Stimulated activated CD4-positive, alpha-beta T cell treated with anti-CD3 and anti-CD28 coated beads, Interleukin-12 subunit alpha, Interleukin-12 subunit beta, amount 100 ng/mL, for 48 hours (primary cell): Measurements from ENCODE around the gene ZNF598.

ENCODE experiments used
- DNase-seq, 3 donors: peaks; one replicate each; pipeline ENCODE4 v3.0.0-alpha.2; 2020; ENCODE audit warnings: low read depth in 2 of 3, low spot score in 1 of 3

The ZNF598 gene

DNA sequence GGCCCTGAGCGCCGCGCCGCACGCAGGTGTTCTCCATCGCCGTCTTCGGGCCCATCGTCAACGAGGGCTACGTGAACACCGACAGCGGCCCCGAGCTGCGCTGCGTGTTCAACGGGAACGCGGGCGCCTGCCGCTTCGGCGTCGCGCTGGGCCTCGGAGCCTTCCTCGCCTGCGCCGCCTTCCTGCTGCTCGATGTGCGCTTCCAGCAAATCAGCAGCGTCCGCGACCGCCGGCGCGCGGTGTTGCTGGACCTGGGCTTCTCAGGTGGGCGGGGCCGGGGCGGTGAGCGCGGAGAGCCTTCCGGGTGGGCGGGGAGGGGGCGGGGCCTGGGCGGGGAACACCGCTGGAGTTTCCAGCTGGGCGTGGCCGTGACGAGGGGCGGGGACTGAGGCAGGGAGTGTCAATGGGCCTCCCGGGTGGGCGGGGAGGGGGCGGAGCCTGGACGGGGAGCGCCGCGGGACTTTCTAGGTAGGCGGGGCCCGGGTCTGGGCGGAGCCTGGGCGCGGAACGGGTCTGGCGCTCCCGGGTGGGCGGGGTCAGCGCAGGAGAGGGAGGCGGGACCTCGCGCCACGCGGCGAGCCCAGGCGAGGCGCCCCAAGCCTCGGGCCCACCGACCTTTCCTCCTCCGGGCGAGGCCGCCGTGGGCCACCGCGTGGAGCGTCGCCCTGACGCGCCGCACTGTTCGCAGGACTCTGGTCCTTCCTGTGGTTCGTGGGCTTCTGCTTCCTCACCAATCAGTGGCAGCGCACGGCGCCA lies 17.5 kb downstream of the ZNF598 start:
- peak; percentile 95 to 98 (median 98) for DNase-seq

- DNase-seq = no peak
Measured at GRCh38 chr16:1991588-1991947, 18.1 kb downstream of the ZNF598 start.

DNA sequence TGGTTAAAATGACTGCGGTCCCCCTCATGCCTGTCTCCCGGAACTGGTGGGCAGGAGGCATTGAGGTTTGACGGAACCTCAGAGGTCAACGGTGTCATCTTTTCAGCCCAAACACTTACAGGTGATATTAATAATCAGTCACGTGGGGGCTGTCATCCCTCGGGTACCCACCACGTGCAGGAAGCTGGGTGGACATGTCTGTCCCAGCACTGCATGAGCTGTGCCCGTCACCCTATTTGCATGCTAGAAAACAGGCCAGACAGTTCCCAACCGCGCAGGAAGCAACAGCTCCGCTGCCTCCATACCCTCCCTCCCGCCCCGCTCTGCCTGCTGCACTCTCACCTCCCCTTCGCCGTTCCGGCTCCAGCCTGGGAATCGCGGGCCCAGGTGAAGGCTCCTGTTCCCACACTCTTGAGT lies 18.5 kb downstream of the ZNF598 start:
- no peak for DNase-seq

DNA sequence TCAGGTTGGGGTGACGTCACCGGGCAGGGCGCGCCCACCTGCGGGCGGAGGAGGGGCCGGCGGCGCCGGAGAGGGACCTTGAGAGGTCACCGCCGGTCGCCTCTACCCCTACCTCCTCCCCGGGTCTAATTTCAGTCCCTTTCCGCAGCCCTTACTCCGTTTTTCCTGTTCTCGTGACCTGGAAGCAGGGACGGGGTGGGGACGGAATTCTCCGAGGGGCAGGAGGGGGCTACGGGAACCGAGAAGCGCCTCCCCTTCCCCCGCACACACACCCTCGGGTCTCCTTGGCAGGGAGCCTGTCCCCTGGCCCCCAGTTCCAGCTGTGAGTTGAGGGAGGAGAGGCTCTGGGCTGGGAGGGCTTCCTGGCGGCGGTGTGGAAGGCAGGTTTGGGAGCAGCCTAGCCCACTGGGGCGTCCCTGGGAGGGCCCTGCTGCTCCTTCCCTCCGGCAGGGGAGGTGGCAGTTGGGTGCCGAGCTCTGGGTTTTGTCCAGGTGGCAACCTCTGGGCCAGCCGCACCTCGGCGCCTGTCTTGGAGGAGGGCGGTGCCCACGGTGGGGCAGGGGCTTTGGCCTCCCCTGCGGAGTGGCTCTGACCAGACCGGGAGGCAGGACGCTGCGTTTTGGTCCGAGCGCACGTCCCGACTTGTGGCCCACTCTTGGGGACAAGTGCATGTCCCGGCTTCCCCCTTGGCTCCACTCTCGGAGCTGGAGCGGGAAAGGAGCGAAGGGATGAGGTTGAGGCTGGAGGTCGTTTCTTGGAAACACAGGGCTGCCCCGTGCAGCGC lies 19.1 kb downstream of the ZNF598 start:
- no peak for DNase-seq

DNA sequence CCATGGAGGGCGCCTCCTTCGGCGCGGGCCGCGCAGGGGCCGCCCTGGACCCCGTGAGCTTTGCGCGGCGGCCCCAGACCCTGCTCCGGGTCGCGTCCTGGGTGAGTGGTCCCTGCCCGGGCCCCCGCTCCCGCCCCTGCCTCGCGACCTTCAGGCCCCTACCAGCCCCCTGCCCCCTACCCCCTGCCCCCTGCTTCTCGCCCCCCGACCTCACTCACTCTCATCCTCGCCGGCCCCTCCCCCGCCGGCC lies 19.6 kb downstream of the ZNF598 start:
- DNase-seq = no peak

DNA sequence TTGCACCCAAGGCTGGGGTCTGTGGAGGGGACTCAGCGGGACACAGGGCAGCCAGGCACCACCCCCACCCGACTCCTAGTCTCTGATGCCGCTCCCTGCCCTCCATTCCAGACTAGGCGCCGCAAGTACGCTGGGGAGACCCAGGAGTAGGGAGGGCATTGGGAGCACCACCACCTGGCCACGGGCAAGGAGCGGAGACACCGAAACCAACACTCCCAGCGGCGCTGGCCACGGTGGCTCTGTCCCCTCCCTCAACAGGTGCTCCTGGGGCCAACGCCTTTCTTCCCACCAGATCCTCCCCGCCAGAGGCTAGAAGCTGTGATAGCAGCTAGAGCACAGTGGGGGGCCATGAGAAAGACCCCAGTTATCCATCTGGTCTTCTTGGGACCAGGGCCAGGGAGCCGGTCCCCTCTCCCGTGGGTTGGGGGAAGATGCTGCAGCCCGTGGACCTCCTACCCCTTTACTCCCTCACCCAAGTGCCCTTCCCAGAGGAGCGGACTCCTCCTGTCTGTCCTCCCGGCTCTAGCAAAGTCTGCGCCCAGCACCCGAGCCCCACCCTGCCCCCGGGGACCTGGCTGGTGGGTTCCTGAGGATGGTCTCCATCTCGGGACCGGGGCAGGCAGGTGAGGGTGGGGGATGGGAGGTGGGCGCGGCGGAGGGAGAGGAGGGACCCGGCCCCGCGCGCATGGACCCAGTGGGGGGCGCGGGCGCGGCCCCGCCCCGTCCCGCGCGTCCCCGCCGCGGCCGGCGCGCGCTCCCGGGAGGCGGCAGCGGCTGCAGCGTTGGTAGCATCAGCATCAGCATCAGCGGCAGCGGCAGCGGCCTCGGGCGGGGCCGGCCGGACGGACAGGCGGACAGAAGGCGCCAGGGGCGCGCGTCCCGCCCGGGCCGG lies 20.2 kb downstream of the ZNF598 start, which contains the start of gene SYNGR3:
Gene SYNGR3 (plus strand): TSS at position 762 of the 892 bp plus-strand sequence. CDS start 133 bp downstream, outside the sequence.
- DNase-seq = no peak

- DNase-seq = no peak
Measured at GRCh38 chr16:1987198-1987597, 22.4 kb downstream of the ZNF598 start.

DNA sequence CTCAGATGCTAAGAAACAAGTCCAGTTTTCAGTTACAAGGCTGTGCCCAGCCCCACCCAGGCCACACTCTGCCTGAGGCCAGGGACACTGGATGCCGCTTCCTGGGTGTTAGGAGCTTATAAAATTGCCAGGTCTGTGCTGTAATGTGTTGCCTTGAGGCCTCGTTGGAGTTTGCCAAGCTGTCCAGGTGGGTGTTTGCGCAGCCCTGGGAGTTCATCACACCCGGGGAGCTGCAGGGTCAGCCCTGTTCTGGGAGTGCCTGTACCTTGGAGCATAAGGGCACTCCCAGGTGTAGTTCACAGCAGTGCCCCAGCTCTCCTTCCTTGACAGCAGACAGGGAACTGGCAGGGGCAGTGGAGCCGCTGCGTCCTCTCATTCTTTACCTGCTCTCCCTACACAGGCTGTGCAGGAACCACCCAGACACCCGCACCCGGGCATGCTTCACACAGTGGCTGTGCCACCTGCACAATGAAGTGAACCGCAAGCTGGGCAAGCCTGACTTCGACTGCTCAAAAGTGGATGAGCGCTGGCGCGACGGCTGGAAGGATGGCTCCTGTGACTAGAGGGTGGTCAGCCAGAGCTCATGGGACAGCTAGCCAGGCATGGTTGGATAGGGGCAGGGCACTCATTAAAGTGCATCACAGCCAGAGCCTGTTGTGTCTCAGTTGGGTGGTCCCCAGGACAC lies 24.0 kb downstream of the ZNF598 start:
- DNase-seq = no peak

DNA sequence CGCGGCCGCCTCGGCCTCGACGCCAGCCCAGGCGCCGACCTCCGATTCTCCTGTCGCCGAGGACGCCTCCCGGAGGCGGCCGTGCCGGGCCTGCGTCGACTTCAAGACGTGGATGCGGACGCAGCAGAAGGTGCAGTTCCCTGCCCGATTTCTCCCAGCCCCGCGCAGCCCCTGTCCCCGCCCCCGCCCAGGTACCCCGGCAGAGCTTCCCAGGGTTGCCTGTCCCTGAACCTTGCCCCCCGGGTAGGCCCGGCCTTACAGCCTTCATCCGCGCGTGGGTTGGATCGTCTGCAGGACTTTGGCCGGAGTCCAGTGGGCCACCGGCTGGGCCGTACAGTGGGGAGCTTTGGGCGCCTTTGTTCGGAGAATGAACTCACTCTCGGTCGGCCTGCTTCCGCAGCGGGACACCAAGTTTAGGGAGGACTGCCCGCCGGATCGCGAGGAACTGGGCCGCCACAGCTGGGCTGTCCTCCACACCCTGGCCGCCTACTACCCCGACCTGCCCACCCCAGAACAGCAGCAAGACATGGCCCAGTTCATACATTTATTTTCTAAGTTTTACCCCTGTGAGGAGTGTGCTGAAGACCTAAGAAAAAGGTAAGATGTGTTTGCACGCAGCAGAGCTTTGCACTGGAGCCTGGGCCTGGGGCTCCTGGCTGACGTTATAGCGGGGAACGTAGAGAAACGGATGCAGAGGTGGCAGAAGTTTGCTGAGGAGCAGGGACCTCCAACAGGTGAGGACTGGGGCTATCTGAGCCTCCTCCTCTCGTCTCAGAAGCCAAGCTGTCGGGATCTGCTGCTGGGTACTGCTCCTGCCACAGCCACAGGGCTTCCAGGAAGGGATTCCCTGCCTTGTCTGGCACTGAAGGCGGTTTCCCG lies 25.0 kb downstream of the ZNF598 start:
- no peak for DNase-seq

GRCh38 chr16:1983544-1984346 lies 25.9 kb downstream of the ZNF598 start, which contains the start of gene GFER:
Gene GFER (plus strand): TSS chr16:1984193. CDS start chr16:1984219, 26 bp downstream.
- DNase-seq = peak; percentile 54 to 76 (median 55)

DNA sequence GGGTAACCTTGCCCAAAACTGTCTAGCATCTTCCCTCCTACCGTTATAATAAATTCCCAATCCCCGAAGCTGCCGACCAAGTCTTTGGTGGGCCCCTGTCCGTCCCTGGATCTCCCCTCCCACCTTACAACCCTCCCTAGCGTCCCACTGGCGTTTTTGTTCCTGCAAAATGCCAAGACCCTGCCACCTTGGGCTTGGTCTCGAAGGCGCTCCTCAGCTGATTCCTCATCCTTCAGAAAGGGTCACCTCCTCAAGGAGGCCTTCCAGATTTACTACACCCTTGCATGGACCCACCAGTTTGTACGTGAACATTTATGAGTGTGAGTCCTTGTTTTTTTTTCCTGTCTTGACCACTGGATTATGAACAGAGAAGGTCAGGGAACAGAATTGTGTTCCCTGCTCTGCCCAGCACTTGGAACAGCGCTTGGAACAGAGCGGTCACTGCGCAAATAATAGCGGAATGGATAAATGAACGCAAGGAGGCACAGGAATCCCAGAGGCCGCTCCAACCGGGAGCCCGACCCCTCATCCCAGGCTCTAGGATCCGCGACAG lies 26.6 kb downstream of the ZNF598 start:
- no peak for DNase-seq

DNA sequence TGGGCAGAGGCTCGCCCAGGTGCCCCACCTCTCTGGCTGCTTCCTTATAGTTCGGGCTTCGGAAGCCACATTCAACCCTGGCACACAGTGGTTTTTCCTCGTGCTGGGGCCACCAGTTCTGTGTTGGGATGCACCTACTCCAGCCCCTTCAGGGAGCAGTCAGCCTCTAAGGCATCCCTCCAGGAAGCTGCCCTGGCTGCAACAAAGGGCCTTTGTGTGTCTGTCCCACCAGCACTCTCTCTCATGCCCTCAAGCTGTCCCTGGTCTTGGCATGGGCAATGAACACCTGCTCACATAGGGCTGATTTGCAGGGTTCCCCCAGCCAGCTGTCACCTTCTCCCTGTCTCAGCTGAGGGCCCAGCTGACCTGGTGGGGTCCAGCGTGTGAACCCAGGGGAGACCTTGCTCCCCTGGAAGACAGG lies 27.6 kb downstream of the ZNF598 start:
- DNase-seq = no peak

- no peak for DNase-seq
Measured at GRCh38 chr16:1981398-1981836, 28.2 kb downstream of the ZNF598 start, which contains the start of gene NOXO1. Gene NOXO1 (minus strand): TSS chr16:1981469. CDS start chr16:1981179, 290 bp downstream.

DNA sequence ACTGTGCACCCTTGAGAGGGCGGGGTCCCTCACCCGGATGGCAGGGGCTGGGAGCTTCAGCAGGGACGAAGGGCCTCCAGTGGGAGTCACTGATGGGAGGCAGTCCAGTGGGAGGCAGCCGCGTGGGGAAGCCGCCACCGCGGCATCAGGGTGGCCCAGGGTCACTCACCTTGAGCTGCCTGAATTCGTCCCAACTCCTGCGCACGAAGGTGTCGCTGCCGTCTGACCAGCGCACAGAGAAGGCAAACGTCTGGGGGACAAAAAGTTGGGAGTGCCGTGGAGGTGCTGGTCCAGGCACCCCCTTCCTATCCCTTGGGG lies 28.9 kb downstream of the ZNF598 start:
- no peak for DNase-seq

- no peak for DNase-seq
Measured at GRCh38 chr16:1980030-1980769, 29.4 kb downstream of the ZNF598 start.

DNA sequence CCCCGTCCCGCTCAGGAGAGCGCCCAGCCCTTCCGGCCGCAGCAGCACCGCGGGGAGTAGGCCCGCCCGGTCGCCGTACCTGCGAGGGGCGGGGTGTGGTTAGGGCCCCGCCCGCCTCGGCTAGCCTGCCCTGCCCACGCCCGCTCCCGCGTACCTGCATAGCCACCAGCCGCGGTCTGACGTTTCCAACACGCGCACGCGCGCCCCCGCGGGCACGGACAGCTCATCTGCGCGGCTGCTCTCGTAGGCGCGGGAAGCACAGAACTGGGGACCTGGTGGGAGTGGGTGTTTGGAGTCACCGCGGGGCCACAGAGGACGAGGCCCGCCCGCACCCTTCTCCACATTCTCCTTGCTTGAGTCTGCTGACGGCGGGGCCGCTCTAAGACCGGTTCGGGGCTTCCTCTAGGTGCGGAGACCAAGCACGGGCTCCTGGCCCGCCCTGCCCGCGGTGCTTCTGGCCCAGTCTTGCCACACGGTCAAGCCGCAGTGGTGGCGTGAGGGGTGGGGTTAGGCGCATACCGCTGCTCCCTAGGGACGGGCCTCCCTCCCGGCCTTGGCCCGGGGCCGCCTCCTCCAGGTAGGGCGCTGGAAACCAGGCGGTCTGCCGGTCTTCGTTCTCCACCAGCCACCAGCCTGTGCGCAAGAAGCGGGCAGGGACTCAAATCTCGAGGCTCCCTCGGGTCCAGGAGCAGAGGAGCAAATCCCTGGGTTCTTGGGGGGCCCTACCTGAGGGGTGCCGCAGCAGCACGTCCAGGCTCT lies 30.2 kb downstream of the ZNF598 start:
- no peak for DNase-seq

- no peak for DNase-seq
Measured at GRCh38 chr16:1978476-1979120, 31.0 kb downstream of the ZNF598 start.
